Midbrain (tissue), 1 donor: ENCODE data around the gene PSMC3.

Source experiments
- DNase-seq: peaks from one replicate; lab custom pipeline; 2025; lab: John Stamatoyannopoulos, UW

Gene PSMC3

GRCh38 chr11:47426062-47426956 is at the start of gene PSMC3:
Gene PSMC3 (minus strand): TSS chr11:47426439. CDS start chr11:47426279, 160 bp downstream.
- DNase-seq = peak; percentile 98

DNA sequence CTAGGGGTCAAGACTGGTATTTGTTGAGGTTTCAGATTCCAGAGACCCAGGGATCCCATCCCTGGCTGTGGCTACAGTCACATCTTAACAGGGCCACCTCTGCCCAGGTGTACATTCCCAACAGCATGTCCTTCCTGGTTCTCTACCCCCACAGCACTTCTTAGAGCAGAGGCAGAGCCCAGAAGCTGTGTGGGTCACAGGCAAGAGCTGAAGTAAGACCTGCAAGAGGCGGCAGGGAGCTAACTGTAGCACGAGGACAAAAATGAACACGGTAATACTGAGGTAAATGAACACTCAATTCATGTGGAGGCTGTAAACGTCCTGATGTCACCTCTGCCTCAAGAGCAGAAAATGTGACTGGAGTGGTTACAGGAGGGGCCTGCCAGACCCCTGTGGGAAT is 44.4 kb upstream of the PSMC3 start:
- no peak for DNase-seq

DNA sequence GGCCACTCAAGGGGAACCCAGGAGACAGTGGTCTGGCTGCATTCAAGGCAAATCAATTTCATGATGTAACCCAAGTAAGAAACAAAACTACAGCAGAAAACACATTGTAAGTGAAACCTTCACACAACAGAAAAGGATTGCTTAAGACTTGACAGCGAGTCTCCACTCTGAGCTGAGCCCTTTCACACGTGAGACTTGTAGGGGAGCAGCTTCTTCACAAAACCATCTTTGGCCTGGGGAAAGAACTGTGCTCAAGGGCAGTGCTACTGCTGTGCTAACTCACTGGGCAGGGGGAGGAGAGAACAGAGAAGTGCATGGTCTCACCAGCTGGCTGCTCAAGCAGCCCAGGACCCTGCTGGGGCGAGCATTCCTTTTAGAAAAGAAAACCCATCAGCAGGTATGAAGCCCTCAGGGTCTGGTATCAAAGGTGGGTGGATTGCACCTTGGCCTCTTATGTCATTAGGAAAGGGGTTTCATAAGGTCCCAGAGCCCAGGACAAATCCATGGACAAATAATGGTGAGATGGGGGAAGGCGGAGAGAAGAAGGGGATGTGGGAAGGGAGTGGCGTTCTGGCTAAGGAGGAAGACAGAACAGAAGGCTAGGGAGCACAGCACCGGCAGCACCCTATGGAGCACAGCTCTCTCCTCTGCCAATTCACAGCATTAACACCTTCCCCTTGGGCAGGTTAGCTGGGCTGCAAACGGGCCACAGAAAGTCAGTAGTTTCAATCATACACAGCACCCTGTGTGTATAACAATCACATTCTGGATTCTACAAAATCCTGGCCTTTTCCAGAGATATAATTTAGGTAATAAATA is 43.3 kb upstream of the PSMC3 start:
- DNase-seq = no peak

GRCh38 chr11:47468598-47469214 is 42.5 kb upstream of the PSMC3 start:
- DNase-seq = no peak

- no peak for DNase-seq
These were observed 41.1 kb upstream of the PSMC3 start for GRCh38 chr11:47467357-47467756.

GRCh38 chr11:47466701-47467250 is 40.5 kb upstream of the PSMC3 start:
- DNase-seq = peak; percentile 84

DNA sequence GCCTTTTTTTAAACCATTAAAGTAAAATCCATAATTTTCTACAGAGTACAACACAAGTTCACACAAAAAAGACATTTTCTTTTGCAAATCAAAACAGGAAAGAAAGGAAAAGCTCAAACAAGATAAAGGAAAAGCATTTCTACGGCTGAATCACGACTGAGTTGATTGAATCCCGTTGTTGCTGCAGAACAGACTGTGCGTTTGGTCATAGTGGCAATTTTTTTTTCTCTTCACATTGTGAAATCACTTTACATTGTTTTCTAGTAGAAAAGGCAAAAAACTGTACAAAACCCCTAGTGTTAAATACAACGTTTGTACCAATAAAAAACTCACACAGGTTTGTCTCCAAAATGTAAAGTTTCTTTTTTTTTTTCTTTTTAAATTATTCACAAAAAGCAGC is 40.0 kb upstream of the PSMC3 start:
- DNase-seq = no peak

- DNase-seq = no peak
These were observed 38.2 kb upstream of the PSMC3 start for GRCh38 chr11:47464483-47464882.

DNA sequence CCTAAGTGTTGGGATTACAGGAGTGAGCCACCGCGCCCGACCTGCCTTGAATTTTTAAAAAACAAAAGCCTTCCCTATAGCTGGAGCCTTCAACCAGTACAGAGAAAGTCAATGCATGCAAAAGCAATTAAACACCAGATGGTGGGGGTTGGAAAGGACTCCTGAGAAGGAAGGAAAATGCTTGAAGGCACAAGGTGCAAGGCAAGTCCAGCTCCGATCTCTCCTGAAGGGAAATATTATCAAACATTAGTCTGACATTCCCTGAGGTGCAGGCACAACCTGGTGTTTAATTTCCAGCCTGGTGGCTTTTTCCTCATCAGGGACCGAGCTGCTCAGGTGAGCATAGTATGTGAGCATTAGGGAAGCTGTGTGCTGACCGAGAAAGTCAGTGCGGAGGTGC is 35.6 kb upstream of the PSMC3 start:
- no peak for DNase-seq

GRCh38 chr11:47460571-47461235 is 34.5 kb upstream of the PSMC3 start:
- DNase-seq = no peak

GRCh38 chr11:47454258-47454671 is 28.0 kb upstream of the PSMC3 start:
- DNase-seq = peak; percentile 63

- no peak for DNase-seq
These were observed 27.1 kb upstream of the PSMC3 start for GRCh38 chr11:47453365-47453764.

DNA sequence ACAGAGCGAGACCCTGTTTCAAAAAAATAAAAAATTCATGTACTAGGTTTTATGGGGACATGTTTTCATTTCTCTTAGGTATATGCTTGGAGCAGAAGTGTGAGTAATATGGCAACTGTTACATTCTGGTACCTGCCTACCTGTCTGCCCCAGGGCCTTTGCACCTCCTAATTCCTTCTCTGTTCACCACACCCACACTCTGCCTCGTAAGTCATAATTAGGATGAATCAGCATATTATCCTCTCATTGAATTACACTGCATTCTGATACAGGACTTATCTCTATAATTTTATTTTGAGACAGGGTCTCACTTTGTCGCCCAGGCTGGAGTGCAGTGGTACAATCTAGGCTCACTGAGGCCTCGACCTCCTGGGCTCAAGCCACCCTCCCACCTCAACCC is 25.8 kb upstream of the PSMC3 start:
- DNase-seq = no peak

DNA sequence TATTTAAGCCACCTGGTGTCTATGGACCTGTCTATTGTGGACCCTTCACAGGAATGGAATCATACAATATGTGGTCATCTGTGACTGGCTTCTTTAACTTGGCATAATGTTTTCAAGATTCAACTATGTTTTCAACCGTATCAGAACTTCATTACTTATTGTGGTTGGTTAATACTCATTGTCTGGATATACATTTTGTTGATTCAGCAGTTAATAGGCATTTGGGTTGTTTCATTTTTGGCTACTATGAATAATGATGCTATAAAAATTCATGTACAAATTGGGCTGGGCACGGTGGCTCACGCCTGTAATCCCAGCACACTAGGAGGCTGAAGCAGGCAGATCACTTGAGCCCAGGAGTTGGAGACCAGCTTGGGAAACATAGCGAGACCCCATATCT is 25.2 kb upstream of the PSMC3 start:
- DNase-seq = no peak

DNA sequence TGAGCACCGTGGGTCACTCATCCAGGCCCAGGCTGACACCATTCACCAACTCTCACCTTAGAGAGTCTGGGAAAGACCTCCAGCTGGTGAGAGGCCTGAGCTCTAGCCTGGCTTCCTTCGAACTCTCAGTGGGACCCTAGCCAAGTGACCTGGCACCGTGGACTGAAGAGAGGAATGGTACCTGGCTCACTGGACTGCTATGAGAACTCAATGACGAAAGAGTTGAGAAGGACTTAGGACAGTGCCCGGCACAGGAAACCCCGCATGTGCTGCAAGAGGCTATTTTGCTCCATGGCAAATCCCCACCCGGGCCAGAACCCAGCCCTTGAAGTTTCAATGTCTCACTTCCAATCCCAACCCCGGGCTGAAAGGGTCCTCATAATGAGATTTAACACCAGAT is 23.3 kb upstream of the PSMC3 start:
- DNase-seq = no peak

GRCh38 chr11:47448566-47449427 is 22.6 kb upstream of the PSMC3 start, which contains the start of gene RAPSN:
Gene RAPSN (minus strand): TSS chr11:47449136. CDS start chr11:47448964, 172 bp downstream.
- no peak for DNase-seq

DNA sequence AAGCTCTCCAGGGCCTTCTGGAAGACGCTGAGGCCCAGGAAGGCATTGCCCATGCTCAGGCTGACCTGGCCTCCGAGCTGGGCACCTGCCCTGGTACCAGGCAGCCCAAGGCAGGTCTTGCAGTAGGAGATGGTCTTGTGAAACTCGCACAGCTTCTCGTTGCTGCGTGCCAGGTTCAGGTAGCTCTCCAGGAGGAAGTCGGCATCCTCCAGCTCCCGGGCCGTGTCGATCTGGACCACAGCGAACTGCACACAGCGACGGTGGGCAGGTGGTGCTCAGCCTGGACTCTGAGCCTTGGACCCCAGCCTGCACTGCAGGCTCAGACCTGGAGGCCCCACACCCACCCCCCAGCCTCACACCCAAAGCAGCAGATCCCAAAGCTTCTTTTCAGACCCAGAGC is 21.7 kb upstream of the PSMC3 start:
- DNase-seq = no peak

GRCh38 chr11:47446833-47447232 is 20.6 kb upstream of the PSMC3 start:
- no peak for DNase-seq

DNA sequence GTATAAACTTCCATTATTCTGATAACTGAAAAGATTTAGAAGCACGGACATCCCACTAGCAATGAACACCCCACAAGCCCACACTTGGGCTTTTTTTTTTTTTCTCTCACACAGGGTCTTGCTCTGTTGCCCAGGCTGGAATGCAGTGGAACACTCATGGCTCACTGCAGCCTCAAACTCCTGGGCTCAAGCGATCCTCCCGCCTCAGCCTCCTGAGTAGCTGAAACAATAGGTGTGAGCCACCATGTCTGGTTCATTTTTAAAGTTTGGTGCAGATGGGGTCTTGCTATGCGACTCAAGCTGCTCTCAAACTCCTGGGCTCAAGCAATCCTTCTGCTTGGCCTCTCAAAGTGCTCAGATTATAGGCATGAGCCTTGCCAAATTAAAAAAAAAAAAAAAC is 19.6 kb upstream of the PSMC3 start:
- DNase-seq = no peak

GRCh38 chr11:47443817-47444216 is 17.6 kb upstream of the PSMC3 start:
- no peak for DNase-seq
